Parathyroid adenoma (tissue), 2 donors: ENCODE data around the gene NCCRP1.

Experiments used
- H2AFZ ChIP-seq: fragments of 300-600 bp; sonication (generic); one replicate; pipeline ENCODE4 v1.7.0; 2017; ENCODE audit warnings: antibody characterized with exemption, mild to moderate bottlenecking
- H3K27ac ChIP-seq: fragments of 300-600 bp; sonication (generic); one replicate; pipeline ENCODE4 v1.7.0; 2017
- H3K27me3 ChIP-seq: fragments of 300-600 bp; sonication (generic); one replicate; pipeline ENCODE4 v1.7.0; 2017; ENCODE audit warnings: low read length; ENCODE audit not compliant: control insufficient read depth, insufficient read depth
- H3K36me3 ChIP-seq: fragments of 300-600 bp; sonication (generic); one replicate; pipeline ENCODE4 v1.7.0; 2017; ENCODE audit warnings: low read length; ENCODE audit not compliant: control insufficient read depth, insufficient read depth
- H3K4me1 ChIP-seq: fragments of 300-600 bp; sonication (generic); one replicate; pipeline ENCODE4 v1.7.0; 2017; ENCODE audit warnings: control low read depth
- H3K4me2 ChIP-seq: fragments of 300-600 bp; sonication (generic); one replicate; pipeline ENCODE4 v1.7.0; 2017; ENCODE audit warnings: low read length
- H3K4me3 ChIP-seq: fragments of 300-600 bp; sonication (generic); one replicate; pipeline ENCODE4 v1.7.0; 2017; ENCODE audit warnings: low read depth, low read length
- H3K79me2 ChIP-seq: fragments of 300-600 bp; sonication (generic); one replicate; pipeline ENCODE4 v1.7.0; 2017; ENCODE audit warnings: control low read depth
- H3K9ac ChIP-seq: fragments of 300-600 bp; sonication (generic); one replicate; pipeline ENCODE4 v1.7.0; 2017; ENCODE audit warnings: mild to moderate bottlenecking
- H3K9me3 ChIP-seq: fragments of 300-600 bp; sonication (generic); one replicate; pipeline ENCODE4 v1.7.0; 2017; ENCODE audit warnings: low read length; ENCODE audit not compliant: control insufficient read depth
- TF ChIP-seq, protein P1 (sequence below): fragments of 300-600 bp; sonication (generic); IDR thresholded peaks from one replicate; pipeline ENCODE4 v1.7.0; 2017; ENCODE audit warnings: antibody characterized with exemption, mild to moderate bottlenecking
- donor health status: primary hyperparathyroidism.

The NCCRP1 gene

DNA sequence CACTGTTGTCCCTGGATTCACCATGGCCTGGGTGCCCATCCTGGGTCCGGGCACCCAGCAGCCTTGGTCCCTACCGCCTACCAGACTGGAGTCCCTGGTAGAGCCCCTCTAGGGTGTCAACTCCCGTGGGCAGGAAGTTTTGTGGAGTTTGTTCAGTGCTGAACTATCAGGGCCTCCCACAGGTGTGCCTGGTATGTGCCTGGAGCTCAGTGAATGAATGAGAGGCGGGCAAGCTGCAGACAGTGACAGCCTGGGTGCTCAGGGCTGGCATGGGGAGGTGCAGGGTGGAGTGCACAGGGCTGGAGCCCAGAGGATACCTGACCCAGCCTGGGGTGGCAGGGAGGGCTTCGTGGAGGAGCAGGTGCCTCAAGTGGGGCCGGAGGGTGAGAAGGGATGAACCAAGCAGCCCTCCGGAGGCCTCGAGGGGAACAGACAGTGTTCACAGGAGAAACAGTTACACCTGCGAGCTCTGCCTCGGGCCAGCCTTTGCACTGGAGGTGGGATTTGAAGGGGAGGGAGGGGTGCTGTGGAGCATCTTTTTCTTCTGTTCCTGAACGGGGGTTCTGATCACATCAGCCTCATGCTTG lies 41.6 kb upstream of the NCCRP1 start:
- H2AFZ ChIP-seq = no peak overlapping the region
- H3K4me1 ChIP-seq = peaks cover 51% of the 10 kb centered on the region
- no peaks in the 10 kb centered on the region for H3K36me3 ChIP-seq
- H3K4me3 ChIP-seq = no peak overlapping the region
- H3K27me3 ChIP-seq = no peaks in the 10 kb centered on the region
- H3K79me2 ChIP-seq = peaks cover 87% of the 10 kb centered on the region
- peak overlapping the region; percentile 56 for H3K4me2 ChIP-seq
- no peaks in the 10 kb centered on the region for H3K9me3 ChIP-seq
- TF ChIP-seq, protein P1, sequence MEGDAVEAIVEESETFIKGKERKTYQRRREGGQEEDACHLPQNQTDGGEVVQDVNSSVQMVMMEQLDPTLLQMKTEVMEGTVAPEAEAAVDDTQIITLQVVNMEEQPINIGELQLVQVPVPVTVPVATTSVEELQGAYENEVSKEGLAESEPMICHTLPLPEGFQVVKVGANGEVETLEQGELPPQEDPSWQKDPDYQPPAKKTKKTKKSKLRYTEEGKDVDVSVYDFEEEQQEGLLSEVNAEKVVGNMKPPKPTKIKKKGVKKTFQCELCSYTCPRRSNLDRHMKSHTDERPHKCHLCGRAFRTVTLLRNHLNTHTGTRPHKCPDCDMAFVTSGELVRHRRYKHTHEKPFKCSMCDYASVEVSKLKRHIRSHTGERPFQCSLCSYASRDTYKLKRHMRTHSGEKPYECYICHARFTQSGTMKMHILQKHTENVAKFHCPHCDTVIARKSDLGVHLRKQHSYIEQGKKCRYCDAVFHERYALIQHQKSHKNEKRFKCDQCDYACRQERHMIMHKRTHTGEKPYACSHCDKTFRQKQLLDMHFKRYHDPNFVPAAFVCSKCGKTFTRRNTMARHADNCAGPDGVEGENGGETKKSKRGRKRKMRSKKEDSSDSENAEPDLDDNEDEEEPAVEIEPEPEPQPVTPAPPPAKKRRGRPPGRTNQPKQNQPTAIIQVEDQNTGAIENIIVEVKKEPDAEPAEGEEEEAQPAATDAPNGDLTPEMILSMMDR = no peak
- no peak overlapping the region for H3K9ac ChIP-seq
- H3K27ac ChIP-seq = peak overlapping the region; percentile 81

DNA sequence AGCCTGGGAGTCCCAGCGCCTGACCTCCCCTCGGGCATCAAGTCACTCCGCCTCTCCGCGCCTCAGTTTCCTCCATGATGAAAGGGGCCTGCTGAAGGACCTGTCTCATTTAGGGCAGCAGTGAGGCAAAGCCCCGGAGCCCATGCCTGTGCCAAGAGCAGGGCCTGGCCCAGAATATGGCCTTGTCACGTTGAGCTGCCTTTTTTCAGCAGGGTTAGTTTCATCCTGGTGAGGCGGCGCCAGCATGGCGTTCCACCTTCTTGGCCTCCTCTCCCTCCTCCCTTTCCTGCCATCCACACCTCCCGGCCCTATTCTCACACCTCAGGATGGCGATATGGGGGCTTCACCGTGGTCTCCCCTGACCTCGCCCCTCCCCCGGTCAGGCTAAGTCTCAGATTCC lies 41.0 kb upstream of the NCCRP1 start:
- H2AFZ ChIP-seq = no peak overlapping the region
- H3K79me2 ChIP-seq = peaks cover 88% of the 10 kb centered on the region
- no peak overlapping the region for H3K4me3 ChIP-seq
- H3K27ac ChIP-seq = peak overlapping the region; percentile 81
- no peaks in the 10 kb centered on the region for H3K27me3 ChIP-seq
- H3K4me1 ChIP-seq = peaks cover 54% of the 10 kb centered on the region
- no peak overlapping the region for H3K9ac ChIP-seq
- no peaks in the 10 kb centered on the region for H3K9me3 ChIP-seq
- H3K4me2 ChIP-seq = no peak overlapping the region
- TF ChIP-seq, protein P1 = no peak
- no peaks in the 10 kb centered on the region for H3K36me3 ChIP-seq

DNA sequence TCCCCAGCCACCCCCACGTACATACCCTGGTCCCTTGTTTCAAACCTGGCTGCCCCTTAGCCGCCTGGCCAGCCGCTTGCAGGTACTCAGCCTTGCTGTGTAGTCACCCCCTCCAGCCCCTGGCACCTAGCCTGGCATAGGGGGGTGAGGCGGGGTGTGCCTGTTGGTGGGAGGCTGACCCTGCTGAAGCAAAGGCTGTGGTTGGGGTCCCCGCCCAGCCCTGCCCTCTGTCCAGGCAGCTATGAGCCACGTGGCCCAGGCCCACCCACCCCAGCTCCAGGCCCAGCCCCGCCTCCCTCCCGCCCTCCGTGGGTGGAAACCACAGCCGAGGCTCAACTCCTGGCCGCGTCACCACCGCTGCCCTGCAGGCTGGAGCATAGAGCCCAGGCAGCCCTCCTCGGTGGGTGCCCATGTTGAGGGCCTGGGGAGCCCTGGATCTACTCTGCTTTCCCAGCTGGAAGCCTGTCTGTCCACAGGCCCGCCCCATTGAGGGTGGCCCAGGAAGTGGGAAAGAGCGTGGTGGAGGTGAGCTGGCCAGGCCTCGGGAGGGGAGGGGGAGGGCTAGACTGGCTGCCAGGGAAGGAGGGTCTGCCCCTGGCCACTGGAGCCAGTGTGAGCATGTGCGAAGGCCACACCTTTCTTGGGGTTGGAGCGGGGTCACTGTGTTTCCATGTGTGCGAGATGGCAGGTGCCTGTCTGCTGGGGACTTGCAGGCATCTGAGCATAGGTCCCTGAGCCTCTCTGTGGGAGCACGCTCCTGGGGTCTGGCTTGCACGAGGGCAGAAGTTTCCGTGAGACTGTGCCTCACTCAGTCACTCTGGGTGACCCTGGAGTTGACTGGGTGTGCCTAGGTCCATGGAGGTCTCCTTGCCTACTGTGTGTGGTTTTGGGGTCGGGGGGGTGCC lies 40.2 kb upstream of the NCCRP1 start:
- H3K27ac ChIP-seq = peak overlapping the region; percentile 81
- no peak overlapping the region for H3K9ac ChIP-seq
- no peaks in the 10 kb centered on the region for H3K9me3 ChIP-seq
- TF ChIP-seq, protein P1 = no peak
- peaks cover 88% of the 10 kb centered on the region for H3K79me2 ChIP-seq
- no peak overlapping the region for H2AFZ ChIP-seq
- H3K4me2 ChIP-seq = no peak overlapping the region
- no peaks in the 10 kb centered on the region for H3K36me3 ChIP-seq
- peaks cover 48% of the 10 kb centered on the region for H3K4me1 ChIP-seq
- H3K27me3 ChIP-seq = no peaks in the 10 kb centered on the region
- no peak overlapping the region for H3K4me3 ChIP-seq

DNA sequence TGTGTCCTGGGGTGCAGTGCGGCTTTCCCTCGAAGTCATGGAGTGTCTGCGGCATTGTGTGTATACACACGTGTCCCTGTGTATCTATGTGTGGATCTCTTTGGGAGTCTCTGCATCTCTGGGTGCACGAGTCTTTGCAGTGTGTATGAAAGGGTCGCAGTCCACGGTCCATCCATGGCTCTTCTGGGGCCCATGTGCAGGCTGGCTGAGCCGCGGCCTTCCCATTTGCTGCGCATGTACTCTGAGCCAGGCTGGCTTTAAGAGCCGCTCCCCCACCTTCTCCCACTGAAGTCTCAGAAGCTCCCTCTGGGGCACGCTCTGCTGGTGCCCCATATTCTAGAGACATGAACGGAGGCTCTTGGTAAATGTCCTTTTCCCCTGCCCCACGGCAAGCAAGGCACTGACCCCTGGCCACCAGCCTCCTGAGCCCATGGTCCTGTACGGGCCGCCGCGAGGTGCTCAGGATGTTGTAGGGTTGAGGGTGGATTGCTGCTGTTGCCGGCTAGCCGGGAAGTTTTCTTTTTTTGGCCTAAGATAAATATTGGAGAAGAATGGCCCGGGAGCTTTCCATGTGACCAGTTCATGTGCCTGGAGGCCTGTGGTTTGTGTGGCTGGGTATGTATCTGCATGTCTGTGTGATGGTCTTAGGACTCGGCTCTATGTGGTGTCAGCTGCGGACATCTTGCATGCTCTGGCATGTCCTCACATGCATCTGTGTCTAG lies 39.3 kb upstream of the NCCRP1 start:
- TF ChIP-seq, protein P1 = no peak
- H3K4me1 ChIP-seq = peaks cover 50% of the 10 kb centered on the region
- H3K4me3 ChIP-seq = no peak overlapping the region
- no peak overlapping the region for H3K27ac ChIP-seq
- no peaks in the 10 kb centered on the region for H3K27me3 ChIP-seq
- H3K9ac ChIP-seq = no peak overlapping the region
- H3K36me3 ChIP-seq = no peaks in the 10 kb centered on the region
- H3K79me2 ChIP-seq = peaks cover 88% of the 10 kb centered on the region
- no peak overlapping the region for H2AFZ ChIP-seq
- H3K9me3 ChIP-seq = no peaks in the 10 kb centered on the region
- no peak overlapping the region for H3K4me2 ChIP-seq
